DOHH2 (cell line): ENCODE measurements around the gene RAB7A.

Experiments
- H3F3A ChIP-seq: fragments of 200-600 bp; sonication (generic), shearing (Covaris generic); 2 replicates; pipeline ENCODE4 v1.6.0; 2016; ENCODE audit warnings: antibody characterized with exemption, mild to moderate bottlenecking; ENCODE audit not compliant: control insufficient read depth, insufficient read depth
- H3K27ac ChIP-seq: fragments of 200-600 bp; sonication (generic); 2 replicates; pipeline ENCODE4 v1.5.1; 2014; ENCODE audit warnings: low read depth, mild to moderate bottlenecking, low read length, moderate library complexity
- H3K27me3 ChIP-seq: fragments of 200-600 bp; sonication (generic); 2 replicates; pipeline ENCODE4 v1.6.1; 2014; ENCODE audit warnings: mild to moderate bottlenecking, low read length, mixed read lengths; ENCODE audit not compliant: control insufficient read depth
- H3K36me3 ChIP-seq: fragments of 200-600 bp; sonication (generic); 2 replicates; pipeline ENCODE4 v1.6.1; 2014; ENCODE audit warnings: mild to moderate bottlenecking, low read length, moderate library complexity, mixed read lengths; ENCODE audit not compliant: control insufficient read depth
- H3K4me1 ChIP-seq: fragments of 200-600 bp; sonication (generic); 2 replicates; pipeline ENCODE4 v1.6.1; 2014; ENCODE audit warnings: mild to moderate bottlenecking, low read length, mixed read lengths; ENCODE audit not compliant: control insufficient read depth
- H3K4me2 ChIP-seq: fragments of 200-600 bp; sonication (generic); 2 replicates; pipeline ENCODE4 v1.6.0; 2014; ENCODE audit warnings: mild to moderate bottlenecking, low read length, moderate library complexity
- H3K4me3 ChIP-seq: fragments of 200-600 bp; sonication (generic); 2 replicates; pipeline ENCODE4 v1.5.1; 2014; ENCODE audit warnings: mild to moderate bottlenecking, low read length, mixed read lengths
- H3K79me2 ChIP-seq: fragments of 200-600 bp; sonication (generic); 2 replicates; pipeline ENCODE4 v1.6.1; 2014; ENCODE audit warnings: mild to moderate bottlenecking, low read length, mixed read lengths; ENCODE audit not compliant: control insufficient read depth
- H3K9me2 ChIP-seq: fragments of 200-600 bp; sonication (generic); replicated peaks from 2 replicates; pipeline ENCODE4 v1.6.1; 2014; ENCODE audit warnings: mild to moderate bottlenecking, low read length, mixed read lengths; ENCODE audit not compliant: control insufficient read depth
- H3K9me3 ChIP-seq: fragments of 200-600 bp; sonication (generic); 2 replicates; pipeline ENCODE4 v1.6.1; 2014; ENCODE audit warnings: antibody characterized with exemption, low read length, mixed read lengths; ENCODE audit not compliant: control insufficient read depth, insufficient read depth
- H4K20me1 ChIP-seq: fragments of 200-600 bp; sonication (generic); 2 replicates; pipeline ENCODE4 v1.6.0; 2014; ENCODE audit warnings: low read depth, mild to moderate bottlenecking, antibody characterized with exemption, low read length, moderate library complexity; ENCODE audit not compliant: control insufficient read depth, insufficient read depth
- EZH2phosphoT487 ChIP-seq: fragments of 200-600 bp; sonication (generic); IDR thresholded peaks from 2 replicates; pipeline ENCODE4 v1.6.1; 2017; ENCODE audit warnings: borderline replicate concordance, mild to moderate bottlenecking, antibody characterized with exemption, low read length, moderate library complexity, mixed read lengths
- TF ChIP-seq, protein P1 (sequence below): fragments of 200-600 bp; sonication (generic); IDR thresholded peaks from one replicate; pipeline ENCODE4 v1.5.1; 2014; ENCODE audit warnings: antibody characterized with exemption, mild to moderate bottlenecking, low read depth, low read length; ENCODE audit not compliant: poor library complexity, severe bottlenecking

The RAB7A gene

GRCh38 chr3:128801779-128802380, 75.9 kb downstream of the RAB7A start:
- no peak overlapping the region for H3K4me2 ChIP-seq
- H3K27me3 ChIP-seq, result no peaks in the 10 kb centered on the region
- no peak overlapping the region for H3K27ac ChIP-seq
- peaks cover 12% of the 10 kb centered on the region for H3K4me1 ChIP-seq
- peaks cover 3% of the 10 kb centered on the region for H4K20me1 ChIP-seq
- no peaks in the 10 kb centered on the region for H3F3A ChIP-seq
- no peaks in the 10 kb centered on the region for H3K9me2 ChIP-seq
- peaks cover 11% of the 10 kb centered on the region for H3K79me2 ChIP-seq
- H3K4me3 ChIP-seq, result no peak overlapping the region
- H3K36me3 ChIP-seq, result peaks cover 76% of the 10 kb centered on the region
- no peak for TF ChIP-seq EZH2phosphoT487
- TF ChIP-seq, protein P1, sequence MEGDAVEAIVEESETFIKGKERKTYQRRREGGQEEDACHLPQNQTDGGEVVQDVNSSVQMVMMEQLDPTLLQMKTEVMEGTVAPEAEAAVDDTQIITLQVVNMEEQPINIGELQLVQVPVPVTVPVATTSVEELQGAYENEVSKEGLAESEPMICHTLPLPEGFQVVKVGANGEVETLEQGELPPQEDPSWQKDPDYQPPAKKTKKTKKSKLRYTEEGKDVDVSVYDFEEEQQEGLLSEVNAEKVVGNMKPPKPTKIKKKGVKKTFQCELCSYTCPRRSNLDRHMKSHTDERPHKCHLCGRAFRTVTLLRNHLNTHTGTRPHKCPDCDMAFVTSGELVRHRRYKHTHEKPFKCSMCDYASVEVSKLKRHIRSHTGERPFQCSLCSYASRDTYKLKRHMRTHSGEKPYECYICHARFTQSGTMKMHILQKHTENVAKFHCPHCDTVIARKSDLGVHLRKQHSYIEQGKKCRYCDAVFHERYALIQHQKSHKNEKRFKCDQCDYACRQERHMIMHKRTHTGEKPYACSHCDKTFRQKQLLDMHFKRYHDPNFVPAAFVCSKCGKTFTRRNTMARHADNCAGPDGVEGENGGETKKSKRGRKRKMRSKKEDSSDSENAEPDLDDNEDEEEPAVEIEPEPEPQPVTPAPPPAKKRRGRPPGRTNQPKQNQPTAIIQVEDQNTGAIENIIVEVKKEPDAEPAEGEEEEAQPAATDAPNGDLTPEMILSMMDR, result no peak
- no peaks in the 10 kb centered on the region for H3K9me3 ChIP-seq

GRCh38 chr3:128803307-128803706, 77.3 kb downstream of the RAB7A start:
- Histone ChIP-seq H3K27me3 (no peaks in the 10 kb centered on the region), H3K27ac (no peak overlapping the region), H3K4me1 (peaks cover 12% of the 10 kb centered on the region), H3K9me3 (no peaks in the 10 kb centered on the region), H3K4me2 (0 out of 2 replicates have a peak overlapping the region, but pooled peaks have one; percentile 0), H3F3A (no peaks in the 10 kb centered on the region), H3K79me2 (peaks cover 11% of the 10 kb centered on the region), H4K20me1 (peaks cover 3% of the 10 kb centered on the region), H3K36me3 (peaks cover 73% of the 10 kb centered on the region), H3K4me3 (no peak overlapping the region), H3K9me2 (no peaks in the 10 kb centered on the region)
- TF ChIP-seq EZH2phosphoT487, result no peak
- TF ChIP-seq, protein P1, result no peak

DNA sequence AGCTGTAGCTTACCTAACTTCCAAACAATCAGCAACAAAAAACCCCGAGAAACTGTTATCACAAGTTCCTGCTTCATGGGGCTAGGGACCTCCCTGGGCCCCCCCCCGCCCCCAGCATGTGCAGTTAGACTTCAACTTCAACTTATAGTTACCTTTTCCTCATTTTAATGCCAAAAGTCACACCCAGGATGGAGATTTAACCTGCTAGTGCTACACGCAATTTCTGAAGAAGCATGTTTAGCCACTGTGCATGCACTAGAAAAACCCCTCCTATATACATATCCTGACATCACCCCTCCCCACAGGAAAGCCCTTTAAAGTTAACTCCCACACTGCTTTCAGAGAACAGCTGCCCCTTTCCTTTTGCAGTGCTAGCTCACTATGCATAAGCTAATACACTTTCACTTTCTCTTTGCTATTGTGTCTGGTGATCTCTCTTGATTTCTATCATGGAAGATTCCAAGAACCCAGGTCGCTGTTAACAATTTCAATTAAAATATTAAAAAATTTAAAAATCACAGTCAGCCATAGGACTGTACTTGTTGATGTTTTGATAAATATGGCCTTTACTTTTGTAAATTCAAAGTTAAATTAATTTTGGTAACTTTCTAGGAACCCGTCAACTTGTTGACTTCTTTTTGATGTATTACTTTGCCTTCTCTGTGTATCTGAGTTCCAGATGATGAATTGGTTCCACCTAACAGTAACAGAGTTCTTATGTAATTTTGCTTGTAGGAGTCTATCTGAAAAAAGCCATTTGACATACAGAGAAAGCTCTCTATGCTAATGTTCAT, 78.2 kb downstream of the RAB7A start:
- peaks cover 3% of the 10 kb centered on the region for H4K20me1 ChIP-seq
- H3K27me3 ChIP-seq, result no peaks in the 10 kb centered on the region
- H3K4me1 ChIP-seq, result peaks cover 12% of the 10 kb centered on the region
- no peak overlapping the region for H3K4me2 ChIP-seq
- peaks cover 11% of the 10 kb centered on the region for H3K79me2 ChIP-seq
- H3K9me3 ChIP-seq, result no peaks in the 10 kb centered on the region
- peaks cover 72% of the 10 kb centered on the region for H3K36me3 ChIP-seq
- H3F3A ChIP-seq, result no peaks in the 10 kb centered on the region
- no peak overlapping the region for H3K27ac ChIP-seq
- no peak for TF ChIP-seq EZH2phosphoT487
- TF ChIP-seq, protein P1, result no peak
- H3K4me3 ChIP-seq, result no peak overlapping the region
- H3K9me2 ChIP-seq, result no peaks in the 10 kb centered on the region
